Immature natural killer cell (primary cell): ENCODE results near the gene SLC25A13. TPM values are rescaled to one million over a fixed set of nuclear protein-coding genes. Genes with fewer than 3 reads are reported as not detected.
A peak's percentile ranks its signal among the peaks of the same experiment; 100 is the strongest.
"Not testable (repeated sequence)": the region's sequence is repeated elsewhere in the genome, so short reads cannot be mapped to it uniquely, and the experiment has no call there.

ENCODE experiments used
- DNase-seq, 3 donors: peaks; one replicate each; pipeline ENCODE4 v3.0.0; 2022; ENCODE audit warnings: mixed read lengths in 1 of 3
- H3K27ac Mint-ChIP-seq, 6 donors: one replicate each; pipeline ENCODE4 v1.8.0; 2020; ENCODE audit warnings: mixed read lengths in 6 of 6, mild to moderate bottlenecking in 5 of 6, inconsistent platforms in 4 of 6, moderate library complexity in 3 of 6
- H3K27me3 Mint-ChIP-seq, 3 donors: one replicate each; pipeline ENCODE4 v1.8.0; 2020 to 2021; ENCODE audit warnings: low read depth in 3 of 3, mild to moderate bottlenecking in 3 of 3, mixed read lengths in 3 of 3, moderate library complexity in 3 of 3, inconsistent platforms in 1 of 3
- H3K36me3 Mint-ChIP-seq, 3 donors: one replicate each; pipeline ENCODE4 v1.8.0; 2020; ENCODE audit warnings: mixed read lengths in 3 of 3, inconsistent platforms in 2 of 3, mild to moderate bottlenecking in 2 of 3
- H3K4me1 Mint-ChIP-seq, 2 donors: one replicate each; pipeline ENCODE4 v1.8.0; 2020; ENCODE audit warnings: inconsistent platforms in 2 of 2, mild to moderate bottlenecking in 2 of 2, mixed read lengths in 2 of 2, moderate library complexity in 1 of 2
- H3K4me3 Mint-ChIP-seq, 5 donors: one replicate each; pipeline ENCODE4 v1.8.0; 2020; ENCODE audit warnings: mild to moderate bottlenecking in 5 of 5, mixed read lengths in 5 of 5, inconsistent platforms in 3 of 5, moderate library complexity in 3 of 5
- H3K9me3 Mint-ChIP-seq, 6 donors: one replicate each; pipeline ENCODE4 v1.8.0; 2020; ENCODE audit warnings: mild to moderate bottlenecking in 6 of 6, mixed read lengths in 6 of 6, inconsistent platforms in 4 of 6, moderate library complexity in 3 of 6
- polyA plus RNA-seq, 3 donors: library from polyadenylated mRNA; unstranded; fragments of 300-500 nt; fragmentation: Illumina TruSeq; gene quantifications; one replicate each; pipeline ENCODE4 v1.2.3, GENCODE V29; 2021

The SLC25A13 gene
- 1 to 10 TPM; 4.2 to 9.3 (median 5.3) TPM for polyA plus RNA-seq

DNA sequence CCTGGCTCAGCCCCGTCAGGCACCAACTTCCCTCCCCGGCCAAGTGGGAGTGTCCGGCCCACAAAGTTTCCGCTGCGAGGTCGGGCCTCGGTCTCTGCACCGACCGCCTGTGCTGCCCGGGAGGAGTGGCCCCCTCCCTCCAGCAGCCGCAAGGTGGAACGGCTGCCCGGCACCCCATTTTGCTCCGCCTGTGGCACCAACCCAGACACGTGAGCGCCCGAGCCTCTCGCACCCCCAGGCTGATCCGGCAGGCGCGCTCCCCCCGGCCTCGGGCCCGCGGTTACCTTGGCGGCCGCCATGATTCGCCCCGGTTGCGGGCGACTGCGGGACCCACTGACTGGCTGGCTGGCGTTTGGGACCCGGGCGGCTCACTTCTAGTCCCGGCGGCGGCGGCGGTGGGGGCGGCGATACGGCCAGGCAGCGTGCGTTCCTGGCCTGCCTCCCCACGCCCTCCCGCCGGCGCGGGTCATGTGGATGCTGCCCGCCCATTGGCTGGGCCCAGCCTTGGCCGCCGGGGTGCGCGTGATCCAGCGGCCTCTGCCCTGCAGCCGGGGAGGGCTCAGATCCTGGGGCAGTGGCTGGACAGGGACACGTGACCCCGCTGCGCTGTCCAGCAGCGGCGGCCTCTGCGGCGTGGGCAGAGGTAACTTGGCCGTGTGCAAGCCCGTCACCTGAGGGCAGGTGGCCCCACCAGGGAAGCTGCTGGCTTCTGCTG is at the start of gene SLC25A13:
Gene SLC25A13, minus strand, starts transcription at position 441 of the 715 bp plus-strand sequence. Its CDS starts 142 bp downstream, at position 299.
- peak within 1 kb of the TSS; percentile 82 to 93 (median 91) for H3K4me3 Mint-ChIP-seq
- peaks cover 11 to 33% of the 10 kb centered on the region in 2 donors for H3K4me1 Mint-ChIP-seq
- no peaks in the 10 kb centered on the region for H3K36me3 Mint-ChIP-seq
- no peaks in the 10 kb centered on the region for H3K9me3 Mint-ChIP-seq
- peak within 1 kb of the TSS; percentile 79 to 92 (median 89) for H3K27ac Mint-ChIP-seq
- H3K27me3 Mint-ChIP-seq, result peaks cover 0 to 3% (median 2%) of the 10 kb centered on the region in 3 donors
- DNase-seq, result peak; percentile 75 to 76 (median 75)

GRCh38 chr7:96365916-96366315 is 44.0 kb upstream of the SLC25A13 start:
- not testable (repeated sequence) for H3K36me3 Mint-ChIP-seq, H3K9me3 Mint-ChIP-seq, H3K4me1 Mint-ChIP-seq, DNase-seq, H3K4me3 Mint-ChIP-seq, H3K27ac Mint-ChIP-seq
- H3K27me3 Mint-ChIP-seq, result peaks cover 2 to 13% (median 5%) of the 10 kb centered on the region in 3 donors

DNA sequence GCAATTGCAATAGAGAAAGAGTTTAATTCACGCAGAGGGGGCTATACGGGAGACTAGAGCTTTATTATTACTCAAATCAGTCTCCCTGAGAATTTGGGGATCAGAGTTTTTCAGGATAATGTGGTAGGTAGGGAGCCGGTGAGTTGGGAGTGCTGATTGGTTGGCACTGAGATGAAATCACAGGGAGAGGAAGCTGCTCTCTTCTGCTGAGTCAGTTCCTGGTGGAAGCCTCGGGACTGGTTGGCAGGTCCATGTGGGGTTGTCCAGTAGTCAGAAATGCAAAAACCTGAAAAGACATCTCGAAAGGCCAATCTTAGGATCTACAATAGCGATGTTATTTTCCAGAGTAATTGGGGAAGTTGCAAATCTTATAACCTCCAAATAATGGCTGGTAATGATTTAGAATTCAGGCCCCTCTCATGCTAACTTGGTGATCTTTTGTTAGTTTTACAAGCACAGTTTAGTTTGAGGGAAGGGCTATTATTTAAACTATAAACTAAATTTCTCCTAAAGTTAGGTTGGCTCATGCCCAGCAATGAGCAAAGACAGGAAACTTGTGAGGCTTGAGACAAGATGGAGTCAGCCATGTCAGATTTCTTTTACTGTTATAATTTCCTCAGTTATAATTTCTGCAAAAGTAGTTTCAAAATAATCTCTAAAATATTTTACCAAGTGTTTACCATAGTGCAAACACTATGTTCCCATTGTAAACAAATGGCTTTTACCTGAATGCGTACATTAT is 39.4 kb upstream of the SLC25A13 start:
- peaks cover 0 to 5% (median 0%) of the 10 kb centered on the region in 6 donors for H3K9me3 Mint-ChIP-seq
- no peaks in the 10 kb centered on the region for H3K4me1 Mint-ChIP-seq
- no peaks in the 10 kb centered on the region for H3K36me3 Mint-ChIP-seq
- DNase-seq, result no peak
- no peak overlapping the region for H3K4me3 Mint-ChIP-seq
- H3K27me3 Mint-ChIP-seq, result peaks cover 3 to 9% (median 4%) of the 10 kb centered on the region in 3 donors
- H3K27ac Mint-ChIP-seq, result no peak overlapping the region

- no peak for DNase-seq
- H3K36me3 Mint-ChIP-seq, result no peaks in the 10 kb centered on the region
- H3K9me3 Mint-ChIP-seq, result no peaks in the 10 kb centered on the region
- no peak overlapping the region for H3K4me3 Mint-ChIP-seq
- peaks cover 0 to 7% (median 3%) of the 10 kb centered on the region in 3 donors for H3K27me3 Mint-ChIP-seq
- H3K4me1 Mint-ChIP-seq, result no peaks in the 10 kb centered on the region
- H3K27ac Mint-ChIP-seq, result no peak overlapping the region
Measured at GRCh38 chr7:96359876-96360275, 38.0 kb upstream of the SLC25A13 start.

DNA sequence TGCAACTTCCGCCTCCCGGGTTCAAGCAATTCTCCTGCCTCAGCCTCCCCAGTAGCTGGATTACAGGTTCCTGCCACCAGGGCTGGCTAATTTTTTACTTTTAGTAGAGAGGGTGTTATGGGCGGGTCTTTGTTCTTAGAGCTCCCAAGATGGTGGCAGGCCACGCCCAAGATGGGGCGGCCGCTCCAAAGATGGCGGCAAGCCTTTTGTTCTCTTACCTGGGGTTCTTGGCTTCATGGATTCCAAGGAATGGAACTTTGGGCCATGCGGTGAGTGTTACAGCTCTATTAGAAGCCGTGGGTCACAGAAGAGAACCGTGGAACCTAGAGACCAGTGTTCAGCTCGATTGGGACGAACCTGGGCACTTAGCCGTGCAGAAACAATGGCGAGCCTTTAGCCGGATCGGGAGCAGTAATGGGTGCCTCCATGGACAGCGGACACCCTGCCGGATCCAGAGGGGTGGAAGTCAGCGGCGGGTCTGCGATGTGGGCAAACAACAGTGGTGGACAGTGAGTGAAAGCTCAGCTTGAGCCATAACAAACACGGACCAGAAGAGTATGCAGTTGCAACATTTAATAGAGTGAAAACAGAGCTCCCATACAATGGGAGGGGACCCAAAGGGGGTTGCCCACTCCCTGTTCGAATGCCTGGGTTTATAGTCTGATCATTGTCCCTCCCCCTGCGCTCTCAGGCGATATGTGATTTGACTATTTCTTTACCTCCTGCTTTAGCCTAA is 36.5 kb upstream of the SLC25A13 start:
- H3K27me3 Mint-ChIP-seq, H3K4me1 Mint-ChIP-seq, H3K9me3 Mint-ChIP-seq, DNase-seq, H3K36me3 Mint-ChIP-seq, H3K27ac Mint-ChIP-seq, H3K4me3 Mint-ChIP-seq: not testable (repeated sequence)

GRCh38 chr7:96355990-96356506 is 34.1 kb upstream of the SLC25A13 start:
- no peaks in the 10 kb centered on the region for H3K36me3 Mint-ChIP-seq
- H3K27me3 Mint-ChIP-seq, result peaks cover 0 to 6% (median 3%) of the 10 kb centered on the region in 3 donors
- H3K27ac Mint-ChIP-seq, result no peak overlapping the region
- DNase-seq, result no peak
- H3K4me1 Mint-ChIP-seq, result no peaks in the 10 kb centered on the region
- no peak overlapping the region for H3K4me3 Mint-ChIP-seq
- no peaks in the 10 kb centered on the region for H3K9me3 Mint-ChIP-seq

DNA sequence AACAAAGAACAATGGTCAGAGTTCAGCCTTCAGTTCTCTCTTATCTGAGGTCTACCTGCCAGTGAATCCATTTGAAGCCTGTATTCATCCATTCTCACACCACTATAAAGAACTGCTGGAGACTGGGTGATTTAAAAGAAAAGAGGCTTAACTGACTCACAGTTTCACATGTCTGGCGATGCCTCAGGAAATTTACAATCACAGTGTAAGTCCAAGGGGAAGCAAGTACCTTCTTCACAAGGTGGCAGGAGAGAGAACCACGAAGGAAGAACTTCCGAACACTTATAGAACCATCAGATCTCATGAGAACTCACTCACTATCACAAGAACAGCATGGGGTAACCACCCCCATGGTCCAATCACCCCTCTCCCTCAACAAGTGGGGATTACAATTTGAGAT is 33.0 kb upstream of the SLC25A13 start:
- H3K9me3 Mint-ChIP-seq, result no peaks in the 10 kb centered on the region

GRCh38 chr7:96349572-96349971 is 27.7 kb upstream of the SLC25A13 start:
- Mint-ChIP-seq H3K27ac (no peak overlapping the region), H3K4me3 (no peak overlapping the region), H3K9me3 (no peaks in the 10 kb centered on the region), H3K27me3 (peaks cover 0 to 13% (median 0%) of the 10 kb centered on the region in 3 donors), H3K36me3 (no peaks in the 10 kb centered on the region), H3K4me1 (no peaks in the 10 kb centered on the region)
- no peak for DNase-seq

More for the DNA sequence above, 33.0 kb upstream of the SLC25A13 start:
- Mint-ChIP-seq H3K27ac (no peak overlapping the region), H3K4me3 (no peak overlapping the region), H3K4me1 (no peaks in the 10 kb centered on the region), H3K36me3 (no peaks in the 10 kb centered on the region), H3K27me3 (peaks cover 0 to 8% (median 3%) of the 10 kb centered on the region in 3 donors)
- no peak for DNase-seq

- no peaks in the 10 kb centered on the region for H3K36me3 Mint-ChIP-seq
- no peak for DNase-seq
- no peaks in the 10 kb centered on the region for H3K9me3 Mint-ChIP-seq
- H3K4me3 Mint-ChIP-seq, result no peak overlapping the region
- no peak overlapping the region for H3K27ac Mint-ChIP-seq
- H3K27me3 Mint-ChIP-seq, result peaks cover 0 to 14% (median 4%) of the 10 kb centered on the region in 3 donors
- H3K4me1 Mint-ChIP-seq, result no peaks in the 10 kb centered on the region
Measured at GRCh38 chr7:96347471-96347870, 25.6 kb upstream of the SLC25A13 start.

- Mint-ChIP-seq H3K27me3 (peaks cover 0 to 16% (median 9%) of the 10 kb centered on the region in 3 donors), H3K4me3 (no peak overlapping the region), H3K27ac (no peak overlapping the region), H3K36me3 (no peaks in the 10 kb centered on the region), H3K9me3 (no peaks in the 10 kb centered on the region), H3K4me1 (no peaks in the 10 kb centered on the region)
- DNase-seq, result no peak
Measured at GRCh38 chr7:96346293-96346953, 24.5 kb upstream of the SLC25A13 start.

DNA sequence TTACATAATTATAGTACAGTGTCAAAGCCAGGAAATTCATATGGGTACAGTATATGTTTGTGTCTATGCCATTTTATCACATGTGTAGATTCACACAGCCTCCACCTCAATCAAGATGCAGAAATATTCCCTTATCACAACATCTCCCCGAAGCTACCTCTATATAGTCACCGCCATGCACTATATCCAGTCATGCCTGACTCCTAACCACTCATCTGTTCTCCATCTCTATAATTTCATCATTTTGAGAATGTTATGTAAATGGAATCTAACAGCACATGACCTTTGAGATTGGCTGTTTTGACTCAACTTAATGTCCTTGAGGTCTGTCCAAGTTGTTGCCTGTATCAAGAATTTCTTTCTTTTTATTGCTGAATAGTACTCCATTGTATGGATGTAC is 22.3 kb upstream of the SLC25A13 start:
- no peaks in the 10 kb centered on the region for H3K36me3 Mint-ChIP-seq
- no peak for DNase-seq
- no peak overlapping the region for H3K27ac Mint-ChIP-seq
- H3K4me1 Mint-ChIP-seq, result no peaks in the 10 kb centered on the region
- H3K4me3 Mint-ChIP-seq, result no peak overlapping the region
- no peaks in the 10 kb centered on the region for H3K9me3 Mint-ChIP-seq
- H3K27me3 Mint-ChIP-seq, result peaks cover 0 to 21% (median 13%) of the 10 kb centered on the region in 3 donors

DNA sequence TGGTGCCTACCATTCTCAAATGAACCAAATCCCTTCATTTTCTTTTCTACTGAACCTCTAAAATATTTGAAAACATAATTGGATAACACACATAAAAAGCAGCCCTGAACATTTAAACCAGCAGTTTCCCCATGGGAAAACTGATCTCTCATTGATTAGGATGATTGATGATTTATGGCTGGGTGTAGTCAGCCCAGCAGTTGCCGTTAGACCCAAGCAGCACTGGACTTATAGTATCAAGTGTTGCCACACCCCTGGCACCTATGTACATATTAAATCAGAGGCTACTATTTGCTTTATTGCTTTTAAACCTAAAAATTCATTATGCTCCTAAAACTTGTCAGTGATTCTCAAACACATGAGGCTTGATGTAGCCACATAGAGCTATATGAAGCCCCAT is 20.2 kb upstream of the SLC25A13 start:
- Mint-ChIP-seq H3K27ac (no peak overlapping the region), H3K9me3 (no peaks in the 10 kb centered on the region), H3K36me3 (no peaks in the 10 kb centered on the region), H3K4me3 (no peak overlapping the region), H3K4me1 (no peaks in the 10 kb centered on the region), H3K27me3 (peaks cover 0 to 14% (median 13%) of the 10 kb centered on the region in 3 donors)
- DNase-seq, result no peak

- Mint-ChIP-seq H3K4me3 (no peak overlapping the region), H3K4me1 (no peaks in the 10 kb centered on the region), H3K27ac (no peak overlapping the region), H3K9me3 (no peaks in the 10 kb centered on the region), H3K36me3 (no peaks in the 10 kb centered on the region), H3K27me3 (peaks cover 2 to 13% (median 12%) of the 10 kb centered on the region in 3 donors)
- no peak for DNase-seq
Measured at GRCh38 chr7:96337519-96337918, 15.6 kb upstream of the SLC25A13 start.
